UCSD-AML1 (cell line): ENCODE data around the gene KRT78.

ENCODE experiments used
- DNase-seq: peaks from one replicate; lab custom pipeline; 2025; ENCODE audit not compliant: unreplicated experiment; lab: John Stamatoyannopoulos, UW

Gene KRT78

DNA sequence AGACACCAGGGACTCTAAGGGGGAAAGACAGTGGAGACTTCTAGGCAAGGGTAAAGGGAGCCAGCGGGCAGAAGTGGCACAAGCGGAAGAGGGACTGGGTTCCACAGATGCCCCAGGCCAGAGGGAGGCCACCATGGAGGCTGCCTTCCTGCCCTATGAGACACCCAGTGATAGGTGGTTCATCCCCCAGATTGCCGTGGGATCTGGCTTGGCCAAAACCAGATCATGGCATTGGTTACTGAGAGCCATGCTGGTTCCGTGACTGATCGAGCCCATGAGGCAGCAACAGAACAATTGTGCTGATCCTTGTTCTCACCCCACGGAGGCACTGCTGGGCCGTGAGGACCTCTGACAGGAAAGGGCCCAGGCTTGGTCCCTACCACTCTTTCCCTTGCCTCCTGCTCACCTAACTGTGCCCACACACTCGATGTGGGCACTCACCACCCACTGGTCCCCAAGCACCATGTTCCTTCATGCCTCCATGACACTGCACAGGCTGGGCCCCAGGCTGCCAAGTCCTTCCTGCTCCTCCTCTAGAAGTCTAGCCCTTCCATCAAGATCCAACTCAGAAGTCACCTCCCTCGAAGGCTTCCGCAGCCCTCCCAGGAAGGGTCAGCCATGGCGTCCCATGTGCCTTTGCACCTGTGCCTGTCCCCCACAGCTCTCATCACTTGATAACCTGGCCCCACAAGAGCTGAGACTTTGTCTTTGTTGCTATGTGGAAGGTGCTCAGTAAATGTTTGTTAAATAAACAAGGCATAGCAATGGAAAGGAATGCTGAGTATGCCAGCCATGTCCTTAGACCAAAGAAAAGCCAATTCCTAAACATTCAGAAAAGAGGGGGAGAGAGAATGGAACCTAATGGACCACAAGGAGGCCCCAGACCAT lies 21.9 kb downstream of the KRT78 start:
- DNase-seq, result no peak

DNA sequence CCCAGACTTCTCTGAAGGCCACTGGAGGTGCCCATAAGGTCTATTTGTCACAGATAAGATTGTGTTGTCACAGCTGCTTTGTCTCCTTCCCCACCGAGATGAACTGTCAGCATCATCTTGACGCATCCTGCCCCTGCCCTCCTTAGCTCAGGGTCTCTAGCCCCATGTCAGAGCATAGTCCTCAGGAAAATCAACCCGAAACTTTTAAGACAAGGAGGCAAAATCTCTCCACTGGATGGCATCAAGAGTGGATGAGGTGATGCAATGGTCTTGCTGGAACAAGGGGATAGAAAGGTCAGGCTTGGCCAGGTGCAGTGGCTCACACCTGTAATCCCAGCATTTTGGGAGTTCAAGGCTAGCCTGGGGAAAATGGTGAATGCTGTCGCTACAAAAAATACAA lies 22.8 kb downstream of the KRT78 start:
- DNase-seq, result no peak

DNA sequence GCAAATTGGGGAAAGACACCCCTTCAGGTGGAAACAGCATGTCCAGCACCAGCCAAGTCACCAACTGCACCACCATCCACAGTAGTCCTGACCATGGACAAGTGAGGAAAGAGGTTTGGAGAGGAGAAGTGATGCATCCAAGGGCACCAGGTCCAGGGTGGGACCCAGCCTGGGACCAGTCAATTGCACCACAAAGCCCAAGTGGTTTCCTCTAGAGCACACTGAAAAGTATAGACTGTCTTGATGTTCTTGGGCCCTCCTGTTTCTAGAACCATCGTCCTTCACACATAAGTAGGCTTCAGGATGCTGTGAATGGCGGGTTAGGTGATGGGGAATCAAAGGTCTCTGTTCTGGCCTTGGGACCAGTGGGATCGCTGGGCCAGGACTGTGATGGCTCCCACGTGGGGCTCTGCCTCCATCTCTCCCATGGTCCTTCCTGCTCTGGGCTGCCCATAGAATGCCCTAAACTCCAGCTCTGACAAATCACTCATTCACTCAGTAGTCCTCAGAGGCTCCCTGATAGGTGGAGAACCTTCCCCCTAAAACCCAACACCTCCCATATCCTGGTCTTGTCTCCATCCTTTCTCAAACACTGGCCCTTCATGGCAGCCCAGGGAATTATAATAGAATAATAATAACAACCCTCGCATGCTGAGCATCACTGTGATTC lies 23.9 kb downstream of the KRT78 start:
- no peak for DNase-seq

DNA sequence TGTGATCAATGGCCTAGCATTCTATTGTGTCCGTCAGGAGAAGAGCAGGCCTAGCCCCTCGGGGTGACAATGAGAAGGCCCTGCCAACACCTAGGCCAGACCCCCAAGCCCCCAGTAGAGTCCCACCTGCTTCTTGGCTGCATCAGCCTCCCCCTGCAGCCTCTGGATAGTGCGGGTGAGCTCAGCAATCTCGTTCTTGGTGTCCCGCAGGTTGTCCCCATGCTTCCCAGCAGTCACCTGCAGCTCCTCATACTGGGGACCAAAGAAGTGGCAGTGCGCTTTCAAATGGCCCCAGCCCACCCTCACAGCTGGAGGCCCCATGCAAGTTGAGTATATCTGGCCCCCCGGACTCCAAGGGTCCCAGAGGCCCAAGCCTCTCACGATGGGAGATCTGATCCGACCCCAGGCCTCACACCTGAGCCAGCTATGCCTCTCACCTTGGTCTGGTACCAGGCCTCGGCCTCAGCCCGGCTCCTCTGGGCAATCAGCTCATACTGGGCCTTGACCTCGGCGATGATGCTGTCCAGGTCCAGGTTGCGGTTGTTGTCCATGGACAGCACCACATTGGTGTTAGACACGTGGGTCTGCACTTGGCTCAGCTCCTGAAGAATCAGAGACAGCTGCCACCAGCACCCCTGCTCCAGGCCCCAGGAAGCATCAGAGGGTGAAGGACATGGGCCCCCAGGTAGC lies 24.9 kb downstream of the KRT78 start:
- DNase-seq, result no peak

DNA sequence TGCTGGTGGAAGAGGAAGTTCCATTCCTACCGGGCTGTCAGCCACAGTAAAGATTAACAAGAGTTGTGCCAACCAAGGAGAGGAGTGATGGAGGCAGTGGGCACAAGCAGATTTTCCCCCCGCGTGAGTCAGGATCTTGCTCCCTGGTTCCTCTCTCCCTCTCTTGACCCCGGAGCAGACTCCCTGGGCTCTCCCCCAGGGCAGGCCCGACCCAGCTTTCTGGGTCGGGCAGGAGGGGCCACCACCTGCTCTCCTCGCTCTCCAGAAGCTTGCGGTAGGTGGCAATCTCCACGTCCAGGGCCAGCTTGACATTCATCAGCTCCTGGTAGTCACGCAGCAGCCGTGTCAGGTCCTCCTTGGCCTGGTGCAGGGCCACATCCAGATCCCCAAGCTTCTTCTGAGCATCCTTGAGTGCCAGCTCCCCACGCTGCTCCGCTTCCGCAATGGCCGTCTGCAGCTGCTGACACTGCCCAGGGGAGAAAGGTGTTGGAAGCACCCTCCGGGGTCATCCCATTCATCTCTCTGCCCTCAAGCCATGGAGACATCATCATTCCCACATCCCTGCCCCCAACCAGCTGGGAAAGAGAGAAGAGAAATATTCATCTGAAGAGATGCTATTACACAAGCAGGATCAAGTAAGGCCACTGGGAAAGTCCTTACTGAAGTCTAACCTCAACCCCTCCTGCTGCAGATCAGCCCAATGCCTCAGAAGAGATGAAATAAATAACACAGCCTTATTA lies 25.9 kb downstream of the KRT78 start:
- no peak for DNase-seq

DNA sequence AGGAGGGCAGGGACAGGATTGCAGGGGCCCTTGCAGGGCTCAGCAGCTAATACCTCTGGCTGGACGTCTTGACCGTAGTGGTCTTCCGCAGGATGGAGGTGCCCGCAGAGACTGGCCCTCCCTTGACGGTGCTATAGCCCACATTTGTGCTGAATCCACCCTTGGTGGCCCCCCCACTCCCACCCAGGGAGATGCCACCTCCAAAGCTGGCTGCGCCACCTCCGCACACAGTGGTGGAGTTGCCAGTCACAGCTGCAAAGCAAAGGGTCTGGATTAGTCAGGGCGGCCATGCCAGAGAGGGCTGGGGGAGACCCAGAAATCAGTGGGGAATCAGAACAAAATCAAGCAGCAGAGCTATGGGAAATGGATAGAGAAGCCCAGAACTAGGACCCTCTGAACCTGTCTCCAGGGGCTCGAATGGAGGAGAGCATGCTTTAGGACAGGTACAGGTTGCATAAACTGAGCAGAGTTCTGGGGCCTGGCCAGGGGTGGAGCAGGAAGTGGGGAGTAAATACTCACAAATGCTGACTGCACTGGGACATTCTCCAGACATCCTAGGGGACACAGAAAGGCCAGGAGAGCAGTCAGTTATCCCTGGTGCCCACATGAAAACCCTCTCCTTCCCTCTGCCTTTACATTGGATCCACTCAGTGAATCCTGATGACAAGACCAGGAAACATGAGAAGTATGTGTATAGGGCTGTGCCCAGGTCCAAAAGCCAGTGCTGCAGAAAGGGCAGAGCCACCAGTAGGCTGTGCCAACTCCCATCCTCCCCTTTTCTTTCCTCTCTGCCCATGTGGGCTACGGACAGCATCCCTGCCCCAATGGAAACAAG lies 26.8 kb downstream of the KRT78 start:
- no peak for DNase-seq

- DNase-seq, result no peak
Observed at GRCh38 chr12:52821071-52821730, 27.6 kb downstream of the KRT78 start.

- DNase-seq, result no peak
Observed at GRCh38 chr12:52820521-52820920, 28.3 kb downstream of the KRT78 start.

- no peak for DNase-seq
Observed at GRCh38 chr12:52819731-52820510, 28.9 kb downstream of the KRT78 start.

- no peak for DNase-seq
Observed at GRCh38 chr12:52818887-52819420, 29.8 kb downstream of the KRT78 start.

- no peak for DNase-seq
Observed at GRCh38 chr12:52818388-52818787, 30.4 kb downstream of the KRT78 start.

DNA sequence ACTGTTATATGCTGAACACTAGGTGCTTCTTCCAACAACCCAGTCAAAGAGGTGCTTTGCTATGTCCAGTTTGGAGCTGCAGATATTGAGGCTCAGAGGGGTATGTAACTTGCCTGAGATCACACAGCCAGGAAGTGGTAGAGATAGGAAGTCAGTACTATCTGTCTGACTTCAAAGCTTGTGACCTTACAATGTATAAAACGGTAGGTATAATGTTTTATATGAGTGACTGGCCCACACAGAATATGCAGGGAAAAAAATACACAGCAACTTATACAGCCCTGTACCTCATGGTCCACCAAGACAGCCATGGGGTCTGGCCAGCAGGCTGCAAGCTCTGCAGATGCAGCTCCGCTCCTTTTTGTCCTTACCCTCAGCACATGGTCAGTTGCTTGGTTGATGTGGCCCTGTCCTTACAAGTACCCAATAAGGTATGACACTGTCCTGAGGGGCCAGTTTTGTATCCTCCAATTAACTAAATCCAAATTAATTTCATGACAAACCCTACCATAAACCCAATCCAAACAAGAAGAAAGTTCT lies 31.0 kb downstream of the KRT78 start:
- no peak for DNase-seq

GRCh38 chr12:52817003-52817698 lies 31.6 kb downstream of the KRT78 start:
- no peak for DNase-seq

- DNase-seq, result no peak
Observed at GRCh38 chr12:52815676-52816588, 32.9 kb downstream of the KRT78 start.

DNA sequence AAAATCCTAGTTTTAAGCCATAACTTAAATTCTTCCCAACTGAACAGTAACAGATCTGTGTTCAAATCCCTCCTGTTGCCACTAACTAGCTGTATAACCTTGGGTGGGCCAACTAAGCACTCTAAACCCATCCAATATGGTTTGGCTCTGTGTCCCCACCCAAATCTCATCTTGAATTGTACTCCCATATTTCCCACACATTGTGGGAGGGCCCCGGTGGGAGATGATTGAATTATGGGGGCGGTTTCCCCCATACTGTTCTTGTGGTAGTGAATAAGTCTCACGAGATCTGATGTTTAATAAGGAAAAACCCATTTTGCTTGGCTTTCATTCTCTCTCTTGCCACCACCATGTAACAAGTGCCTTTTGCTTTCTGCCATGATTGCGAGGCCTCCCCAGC lies 33.6 kb downstream of the KRT78 start:
- DNase-seq, result no peak

- DNase-seq, result no peak
Observed at GRCh38 chr12:52814710-52815155, 34.1 kb downstream of the KRT78 start.
